ENCODE data around the gene TMEM196.
"Not testable (repeated sequence)": the region's sequence is repeated elsewhere in the genome, so short reads cannot be mapped to it uniquely, and the experiment has no call there.

TMEM196 gene

GRCh38 chr7:19707240-19707639, 66.2 kb downstream of the TMEM196 start:
- DNase-seq, result no peak

DNA sequence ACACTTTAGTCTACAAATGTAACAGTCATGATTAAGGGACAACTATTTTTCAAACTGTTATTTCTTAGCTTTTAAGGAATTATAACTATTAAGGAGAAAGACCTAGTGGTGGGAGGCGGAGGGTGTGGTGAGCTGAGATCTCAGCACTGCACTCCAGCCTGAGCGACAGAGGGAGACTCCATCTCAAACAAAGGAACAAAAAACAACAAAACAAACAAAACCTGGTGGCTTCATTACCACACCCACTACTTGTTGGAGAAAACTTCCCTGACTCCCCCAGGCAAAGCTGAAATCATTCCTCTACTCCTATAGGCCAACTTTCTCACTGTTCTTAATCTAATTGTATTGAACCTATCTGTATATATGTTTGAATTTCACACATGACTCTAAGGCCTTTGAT, 67.8 kb downstream of the TMEM196 start:
- DNase-seq, result no peak

GRCh38 chr7:19701471-19701870, 71.9 kb downstream of the TMEM196 start:
- no peak for DNase-seq

DNA sequence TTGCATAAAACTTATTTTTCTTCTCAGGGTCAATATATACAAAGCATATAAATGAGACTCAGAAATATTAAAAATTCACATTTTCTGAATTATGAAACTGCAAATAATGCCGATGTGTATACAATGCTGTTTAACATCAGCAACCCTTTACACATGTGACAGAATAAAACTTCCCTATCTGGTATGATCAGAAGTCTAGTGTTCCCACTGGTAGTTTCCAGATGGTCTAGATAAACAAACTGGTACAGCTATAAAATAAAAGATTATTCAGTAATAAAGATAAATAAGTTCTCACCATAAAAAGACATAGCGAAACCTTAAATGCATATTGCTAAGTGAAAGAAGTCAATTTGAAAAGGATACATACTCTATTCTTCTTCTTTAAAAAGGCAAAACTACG, 72.5 kb downstream of the TMEM196 start:
- no peak for DNase-seq

DNA sequence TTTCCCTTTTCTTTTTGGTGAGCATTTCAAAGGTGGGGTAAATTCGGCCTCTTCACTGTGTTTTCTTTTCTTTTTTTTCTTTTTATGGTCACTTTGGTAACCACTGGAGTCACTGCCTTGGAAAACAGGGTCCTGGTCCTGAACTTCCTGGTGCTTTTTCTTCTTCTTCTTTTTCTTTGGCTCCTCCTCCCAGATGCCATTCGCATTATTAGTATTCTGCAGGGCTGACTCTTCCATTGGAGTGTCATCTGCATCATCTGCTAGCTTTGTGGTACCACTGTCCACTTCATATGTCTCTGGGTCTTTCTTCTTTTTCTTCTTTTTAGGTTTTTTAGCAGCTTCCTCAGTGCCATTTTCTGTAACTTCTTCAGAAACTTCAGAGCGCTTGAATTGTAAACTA, 75.1 kb downstream of the TMEM196 start:
- no peak for DNase-seq

DNA sequence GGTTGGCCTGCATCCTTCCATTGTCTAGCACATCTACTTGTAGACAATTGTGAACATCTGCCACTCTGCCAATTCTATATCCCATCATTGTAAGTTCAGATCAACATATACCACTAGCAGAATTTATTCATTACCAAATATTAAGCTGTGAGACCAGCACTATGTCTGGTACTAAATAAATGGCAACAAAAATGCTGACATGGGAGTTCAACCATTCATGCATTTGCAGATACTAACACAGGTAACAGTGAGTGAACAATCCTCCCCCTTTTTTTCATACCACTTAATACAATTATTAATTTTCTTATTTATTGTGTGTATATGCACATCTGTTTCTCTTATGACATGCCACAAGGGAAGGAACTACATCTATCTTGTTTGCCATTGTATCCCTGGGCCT, 76.5 kb downstream of the TMEM196 start:
- no peak for DNase-seq

DNA sequence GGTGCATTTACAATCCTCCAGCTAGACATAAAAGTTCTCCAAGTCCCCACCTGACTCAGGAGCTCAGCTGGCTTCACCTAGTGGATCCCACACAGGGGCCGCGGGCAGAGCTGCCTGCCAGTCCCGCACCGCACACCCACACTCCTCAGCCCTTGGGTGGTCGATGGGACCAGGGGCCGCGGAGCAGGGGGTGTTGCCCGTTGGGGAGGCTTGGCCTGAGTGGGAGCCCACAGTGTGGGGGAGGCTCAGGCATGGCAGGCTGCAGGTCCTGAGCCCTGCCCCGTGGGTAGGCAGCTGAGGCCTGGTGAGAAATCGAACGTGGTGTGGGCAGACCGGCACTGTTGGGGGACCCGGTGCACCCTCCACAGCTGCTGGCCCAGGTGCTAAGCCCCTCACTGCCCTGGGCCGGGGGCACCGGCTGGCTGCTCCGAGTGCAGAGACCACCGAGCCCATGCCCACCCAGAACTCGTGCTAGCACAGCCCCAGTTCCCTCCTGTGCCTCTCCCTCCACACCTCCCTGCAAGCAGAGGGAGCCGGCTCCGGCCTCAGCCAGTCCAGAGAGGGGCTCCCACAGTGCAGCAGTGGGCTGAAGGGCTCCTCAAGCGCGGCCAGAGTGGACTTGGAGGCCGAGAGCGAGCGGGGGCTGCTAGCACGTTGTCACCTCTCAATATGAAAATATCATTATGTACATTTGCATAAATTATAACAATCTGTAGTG, 81.1 kb downstream of the TMEM196 start:
- no peak for DNase-seq

DNA sequence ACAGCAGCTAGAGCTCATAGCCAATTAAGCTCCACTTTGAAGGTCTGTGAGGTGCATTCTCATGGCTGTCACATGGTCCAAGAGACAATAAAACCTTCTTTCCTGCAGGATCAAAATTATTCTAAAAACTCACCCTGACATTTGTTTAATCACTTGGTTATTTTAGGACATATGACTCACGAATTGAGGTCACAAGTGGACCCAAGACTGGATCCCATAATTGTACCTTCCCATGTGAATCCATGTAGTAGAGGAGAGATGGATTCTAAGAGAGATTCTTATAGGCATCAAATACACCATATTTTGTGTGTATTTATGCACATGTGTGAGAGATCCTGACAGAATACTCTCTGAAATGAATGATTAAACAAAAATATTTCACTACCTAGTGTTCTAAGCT, 82.7 kb downstream of the TMEM196 start:
- DNase-seq, result no peak

GRCh38 chr7:19689130-19689529, 84.3 kb downstream of the TMEM196 start:
- not testable (repeated sequence) for DNase-seq

GRCh38 chr7:19681596-19681995, 91.8 kb downstream of the TMEM196 start:
- no peak for DNase-seq

GRCh38 chr7:19677180-19677579, 96.2 kb downstream of the TMEM196 start:
- DNase-seq, result no peak

- no peak for DNase-seq
These were observed 97.6 kb downstream of the TMEM196 start for GRCh38 chr7:19675816-19676215.

DNA sequence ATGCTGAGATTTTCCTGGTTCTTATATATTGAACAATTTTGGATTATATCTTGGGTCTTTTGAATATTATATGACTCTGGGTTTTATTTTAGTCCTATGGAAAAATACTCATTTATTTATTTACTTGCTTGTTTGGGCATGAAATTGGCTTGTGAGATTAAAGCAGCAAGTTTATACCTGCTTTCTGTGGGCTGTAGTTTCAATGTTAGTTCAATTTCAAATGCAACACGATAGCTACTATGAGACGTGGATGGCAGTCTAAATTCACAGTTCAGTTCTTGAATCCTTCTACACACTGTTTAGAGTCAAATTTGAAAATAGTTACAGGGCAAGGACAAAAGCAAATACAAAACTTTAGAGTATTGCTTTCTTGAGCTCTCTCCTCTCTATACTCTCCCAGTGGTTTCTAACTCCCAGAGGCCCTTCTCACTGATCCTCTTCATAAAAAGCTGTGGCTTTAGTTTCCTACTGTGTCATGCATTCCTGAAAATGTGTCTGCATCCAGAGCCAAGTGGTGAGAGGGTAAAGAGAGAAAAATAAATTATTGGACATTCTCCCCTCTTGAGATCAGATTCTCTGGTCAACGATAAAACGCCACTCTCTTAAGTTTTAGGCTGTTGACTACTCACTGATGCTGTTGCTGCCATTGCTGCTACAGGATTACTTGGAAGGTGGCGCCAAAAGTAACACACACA, 99.0 kb downstream of the TMEM196 start:
- DNase-seq, result no peak

- DNase-seq, result no peak
These were observed 102.6 kb downstream of the TMEM196 start for GRCh38 chr7:19670806-19671205.
